HG03064 (cell line): ENCODE data around the gene NELL1.
"Not testable (repeated sequence)": the region's sequence is repeated elsewhere in the genome, so short reads cannot be mapped to it uniquely, and the experiment has no call there.

Source experiments
- ATAC-seq: cut with Tn5 transposase; IDR thresholded peaks from one replicate; pipeline ENCODE4 v1.9.1; 2021; ENCODE audit warnings: low read depth; ENCODE audit not compliant: unreplicated experiment

NELL1 gene

DNA sequence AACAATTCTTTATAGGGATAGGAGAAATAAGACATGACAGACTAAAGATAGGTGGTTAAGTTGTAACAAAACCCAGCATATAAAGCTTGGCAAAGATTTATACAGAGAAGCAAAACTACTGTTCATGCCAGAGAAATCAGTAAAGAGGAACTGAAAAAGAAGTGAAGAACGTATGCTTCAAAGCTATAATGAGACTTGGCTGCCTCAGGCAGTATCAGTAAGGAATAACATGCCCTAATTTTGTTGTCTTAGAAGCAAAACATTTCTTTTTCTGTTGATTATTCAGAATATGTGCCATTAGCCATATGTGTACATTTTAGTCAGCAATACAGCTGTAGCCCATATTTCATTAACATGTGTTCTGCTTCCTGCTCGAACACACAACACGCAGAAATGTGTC lies 403.2 kb downstream of the NELL1 start:
- no peak for ATAC-seq

DNA sequence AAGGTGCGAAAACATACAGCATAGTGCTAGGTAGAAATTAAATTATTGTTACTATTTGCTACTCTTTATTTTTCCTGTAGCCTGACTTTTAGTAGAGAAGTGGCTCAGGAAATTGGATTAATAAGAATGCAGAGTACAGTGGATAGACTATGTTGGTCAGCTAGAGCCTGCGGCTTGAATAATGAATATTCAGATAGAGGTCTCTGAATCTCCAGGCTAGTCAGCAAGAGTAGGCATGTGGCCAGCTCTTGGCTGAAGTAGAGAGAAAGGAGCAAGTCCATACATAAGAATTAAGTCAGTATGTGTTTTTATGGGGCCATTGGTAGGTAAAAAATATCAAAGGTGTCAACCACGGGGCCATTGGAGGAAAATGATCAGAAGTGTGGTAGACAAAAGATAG lies 413.5 kb downstream of the NELL1 start:
- no peak for ATAC-seq

DNA sequence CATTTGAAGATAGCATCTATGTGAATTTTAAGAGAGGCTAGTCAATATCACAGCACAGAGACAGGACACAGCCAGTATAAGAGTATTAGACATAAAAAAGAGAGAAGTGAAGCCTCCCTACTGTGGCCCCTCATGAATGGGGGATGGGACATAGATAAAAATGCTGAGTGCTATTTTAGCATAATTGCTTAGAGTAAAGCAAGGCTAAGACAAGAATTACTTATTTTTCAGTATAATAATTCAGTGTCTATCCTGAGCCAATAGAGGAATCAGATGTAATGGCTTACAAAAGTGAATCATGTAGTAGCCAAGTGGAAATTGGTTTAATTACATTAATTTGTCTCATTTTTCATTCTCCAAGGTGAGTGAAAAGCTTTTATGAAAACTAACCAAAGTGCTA lies 419.5 kb downstream of the NELL1 start:
- ATAC-seq = no peak

DNA sequence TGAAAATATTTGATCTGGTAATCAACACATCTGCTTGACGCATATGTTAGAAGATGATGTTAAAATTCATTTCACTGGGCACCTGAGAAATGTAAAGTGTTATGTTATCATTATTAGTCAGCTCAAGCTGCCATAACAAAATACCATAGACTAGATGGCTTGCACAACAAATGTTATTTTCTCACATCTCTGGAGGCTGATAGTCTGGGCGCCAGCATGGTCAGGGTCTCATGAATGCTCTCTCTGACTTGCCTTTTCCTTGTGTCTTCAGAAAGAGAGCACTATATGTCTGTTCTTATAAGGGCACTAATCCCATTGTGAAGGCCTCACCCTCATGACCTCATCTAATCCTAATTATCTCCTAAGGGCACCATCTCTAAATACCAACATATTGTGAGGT lies 435.3 kb downstream of the NELL1 start:
- ATAC-seq = no peak

DNA sequence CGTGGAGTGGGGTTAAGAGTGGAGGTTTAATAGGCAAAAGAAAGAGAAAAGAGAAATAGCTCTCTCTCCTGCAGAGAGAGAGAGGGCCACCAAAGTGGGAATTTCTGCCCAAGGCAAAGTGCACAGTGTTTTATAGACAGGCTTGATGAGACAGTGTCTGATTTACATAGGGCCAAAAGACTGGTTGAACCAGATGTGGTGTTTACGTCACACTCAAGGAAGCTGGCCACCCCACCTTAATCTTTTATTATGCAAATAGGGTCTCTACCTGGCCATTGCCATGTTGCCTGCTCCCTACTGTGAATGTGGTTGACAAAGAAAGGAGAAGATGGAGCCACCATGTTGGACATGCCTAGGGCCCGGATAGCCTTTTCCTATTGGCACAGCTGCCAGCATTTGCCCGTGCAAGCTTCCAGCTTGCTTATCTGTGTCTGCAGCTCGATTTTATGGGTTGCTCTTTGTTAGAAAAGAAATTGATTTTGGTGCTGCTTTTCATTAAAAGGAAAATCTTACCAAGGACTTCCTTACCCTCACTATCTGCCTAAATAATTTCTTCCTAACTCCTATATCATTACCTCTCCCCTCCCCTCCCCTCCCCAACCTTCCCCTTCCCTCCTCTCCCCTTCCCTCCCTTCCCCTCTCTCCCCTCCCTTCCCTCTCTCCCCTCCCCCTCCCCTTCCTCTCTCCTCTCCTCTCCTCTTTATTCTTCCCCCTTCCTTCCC lies 436.0 kb downstream of the NELL1 start:
- no peak for ATAC-seq

DNA sequence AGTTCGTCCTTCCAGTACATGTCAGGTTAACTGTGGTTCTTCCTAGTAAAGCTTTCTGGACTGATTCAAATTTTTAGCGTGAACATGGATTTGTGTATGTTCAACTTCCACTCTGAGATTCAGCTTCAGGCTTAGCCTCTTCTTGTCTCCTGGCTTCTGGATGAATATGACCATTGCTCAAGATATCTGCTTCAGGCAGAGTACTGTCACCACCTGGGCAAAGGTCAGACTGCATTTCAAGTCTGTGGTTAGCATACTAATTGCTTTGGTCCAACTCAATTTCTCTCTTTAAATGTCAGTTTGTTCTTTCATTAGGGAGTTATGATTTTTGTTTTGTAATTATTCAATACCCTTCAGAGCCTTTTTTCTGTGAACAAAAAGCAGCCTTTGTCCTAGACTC lies 440.0 kb downstream of the NELL1 start:
- no peak for ATAC-seq

DNA sequence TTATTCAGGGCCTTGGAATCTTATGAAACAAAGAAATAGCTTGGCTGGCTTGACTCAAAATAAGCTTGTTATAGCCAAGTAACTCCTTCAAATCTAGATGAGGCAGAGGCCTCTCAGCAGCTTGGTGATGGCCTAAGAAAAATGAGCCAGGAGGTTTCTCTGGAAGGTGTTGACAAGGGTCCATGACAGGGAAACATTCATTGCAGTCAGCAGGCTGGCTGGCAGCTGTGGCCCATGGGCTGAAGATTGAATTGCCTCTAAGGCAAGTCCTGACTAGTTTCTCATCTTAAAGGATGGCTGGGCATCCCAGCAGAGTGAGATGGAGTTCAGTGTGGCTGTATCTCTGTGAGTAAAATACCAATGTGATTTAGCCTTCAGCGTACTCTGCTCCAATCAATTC lies 441.0 kb downstream of the NELL1 start:
- no peak for ATAC-seq

DNA sequence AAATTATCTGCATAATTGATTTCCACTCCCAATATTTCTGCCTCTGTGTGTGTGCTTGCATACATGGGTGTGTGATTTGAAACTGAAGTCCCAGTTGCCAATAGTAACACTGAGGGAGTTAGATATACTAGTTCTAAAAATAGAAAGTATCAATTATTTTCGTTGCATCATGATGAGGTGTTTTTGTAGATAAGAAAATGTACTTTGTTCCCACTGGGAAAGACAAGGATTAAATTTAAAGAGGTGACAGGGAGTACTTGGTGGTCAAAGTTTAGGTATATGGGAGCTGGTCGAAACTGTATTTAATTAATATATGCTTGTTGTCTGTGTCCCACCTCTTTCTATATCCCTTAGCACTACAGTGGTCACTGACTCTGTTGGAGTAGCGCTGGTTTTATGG lies 444.5 kb downstream of the NELL1 start:
- no peak for ATAC-seq

DNA sequence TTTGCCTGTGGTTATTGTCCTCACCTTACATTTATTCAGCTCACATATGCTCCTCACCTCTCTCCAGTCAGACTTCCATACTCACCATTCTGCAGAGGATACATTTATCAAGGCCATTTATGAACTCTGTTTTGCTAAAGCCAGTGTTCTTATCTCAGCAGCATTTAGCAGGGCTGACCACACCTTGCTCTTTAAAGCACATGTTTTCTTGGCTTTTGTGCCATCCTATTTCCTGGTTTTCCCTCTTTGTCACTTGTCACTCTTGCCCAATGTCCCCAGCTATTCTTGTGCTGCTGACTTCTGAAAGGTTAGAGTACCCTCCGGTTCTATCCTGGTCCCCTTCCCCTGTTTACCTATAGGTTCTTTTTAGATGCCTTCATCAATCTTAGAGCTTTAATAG lies 446.6 kb downstream of the NELL1 start:
- ATAC-seq = no peak

DNA sequence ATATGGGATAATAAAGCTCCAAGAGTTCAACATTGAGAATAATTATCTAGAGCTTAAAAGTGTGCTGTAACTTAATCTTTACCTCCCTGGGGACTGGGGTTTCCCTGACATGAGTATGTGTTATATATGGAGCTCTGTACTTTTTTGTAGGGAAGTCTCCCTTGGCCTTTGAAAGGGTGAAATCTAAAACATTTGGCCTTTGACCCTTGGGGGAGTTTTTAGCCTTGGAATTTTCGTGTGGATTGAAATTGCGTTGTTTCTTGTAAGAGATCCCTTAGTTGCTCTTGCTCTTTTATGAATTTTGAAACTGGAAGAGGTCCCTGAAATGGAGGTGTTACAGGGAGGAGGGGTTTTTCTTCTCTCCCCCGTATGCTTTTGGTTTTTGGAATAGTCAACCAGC lies 450.0 kb downstream of the NELL1 start:
- no peak for ATAC-seq

DNA sequence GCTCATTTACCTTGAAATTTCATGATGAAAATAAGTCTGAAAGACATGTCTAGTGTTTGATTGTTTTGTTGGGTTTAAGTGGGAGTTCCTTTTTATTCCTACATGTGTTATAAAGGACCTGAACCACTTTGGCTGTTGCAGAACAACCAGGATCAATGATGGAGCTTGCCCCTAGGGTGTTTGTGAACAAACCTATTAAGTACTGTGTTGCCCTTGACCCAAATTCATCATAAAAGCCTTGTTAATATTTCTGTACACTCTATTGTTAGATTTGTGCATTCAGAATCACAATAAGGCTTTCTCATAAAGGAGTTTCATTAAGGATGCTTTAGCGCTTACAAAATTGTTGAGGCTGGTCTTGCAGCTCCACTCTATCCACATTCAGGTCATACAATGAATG lies 452.6 kb downstream of the NELL1 start:
- ATAC-seq = no peak

DNA sequence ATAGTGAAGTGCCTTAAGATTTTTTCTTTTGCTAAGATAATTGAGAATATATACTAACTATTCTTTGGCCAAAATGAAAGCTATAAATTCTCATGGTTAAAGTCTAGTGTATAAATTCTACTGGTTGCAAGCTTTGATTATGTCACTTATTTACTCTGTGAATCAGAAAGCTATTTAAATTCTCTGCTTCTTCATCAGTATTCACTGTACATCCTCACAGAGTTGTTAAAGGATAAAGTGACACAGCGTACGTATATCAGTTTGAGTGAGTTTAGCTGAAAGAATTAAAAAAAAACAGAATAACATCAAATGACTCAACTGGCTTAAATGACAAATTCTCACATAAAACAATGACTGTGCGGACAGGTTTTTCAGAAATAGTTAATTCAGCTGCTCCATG lies 453.1 kb downstream of the NELL1 start:
- no peak for ATAC-seq

DNA sequence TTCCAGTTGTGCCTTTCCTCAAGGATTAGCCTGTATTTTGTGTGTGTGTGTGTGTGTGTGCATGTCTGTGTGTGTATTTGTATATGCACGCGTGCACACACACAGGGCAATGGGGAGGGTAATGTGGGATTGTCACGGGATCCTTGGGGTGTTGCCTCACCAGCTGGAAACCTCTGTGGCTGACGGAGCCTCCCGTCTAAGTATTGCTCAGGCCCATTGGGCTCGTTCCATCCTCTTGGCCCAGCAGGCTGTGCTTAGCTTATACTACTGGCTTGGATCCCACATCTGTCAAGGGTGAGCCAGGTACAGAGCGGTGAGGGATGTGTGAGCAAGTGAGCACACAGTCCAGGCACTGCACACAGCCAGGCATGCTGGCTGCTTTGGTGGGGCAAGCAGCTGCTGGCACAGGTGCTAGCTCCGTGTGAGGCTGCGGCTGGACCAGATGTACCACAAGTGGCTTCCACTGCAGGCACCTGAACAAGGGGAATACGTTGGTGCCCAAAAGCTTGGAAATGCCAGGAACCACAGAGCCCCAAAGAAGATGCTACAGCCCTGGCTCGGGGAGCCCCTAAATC lies 462.8 kb downstream of the NELL1 start:
- no peak for ATAC-seq

DNA sequence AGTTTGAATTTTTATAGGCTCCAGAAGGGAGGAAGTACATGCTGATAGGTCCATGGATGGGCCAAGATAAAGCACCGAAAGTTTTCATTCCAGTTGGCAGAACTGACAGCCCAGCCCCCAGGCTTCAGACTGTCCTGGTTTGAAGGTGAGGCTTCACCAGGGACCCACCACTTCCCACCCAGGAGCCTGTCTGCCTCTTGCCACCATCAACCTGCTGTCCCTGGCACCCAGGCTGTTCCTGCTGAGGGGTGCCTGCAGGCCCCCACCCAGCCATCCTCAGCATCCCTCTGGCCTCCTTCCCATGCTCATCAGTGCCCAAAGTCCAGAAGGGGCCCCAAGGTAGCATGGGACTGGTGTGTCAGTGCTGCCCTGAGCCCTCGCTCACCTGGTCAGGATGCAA lies 463.9 kb downstream of the NELL1 start:
- ATAC-seq = no peak

DNA sequence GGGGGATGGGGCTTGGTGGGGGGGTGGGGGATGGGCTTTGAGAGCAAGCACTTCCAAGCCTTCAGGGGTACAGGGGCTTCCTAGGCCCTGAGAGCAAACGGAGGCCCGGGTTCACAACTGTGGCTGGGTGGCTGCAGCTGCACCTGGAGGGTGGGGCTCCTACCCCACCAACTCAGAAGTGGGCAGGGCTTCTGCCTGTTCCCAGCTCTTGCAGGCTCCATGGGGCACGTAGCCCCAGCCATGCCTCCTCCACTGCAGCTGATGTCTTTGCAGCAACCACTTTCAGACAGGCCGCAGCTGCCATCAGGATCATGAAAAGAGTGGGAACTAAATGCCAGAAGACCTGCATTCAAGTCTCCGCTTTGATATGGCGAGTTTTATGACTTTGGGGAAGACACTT lies 464.3 kb downstream of the NELL1 start:
- no peak for ATAC-seq

DNA sequence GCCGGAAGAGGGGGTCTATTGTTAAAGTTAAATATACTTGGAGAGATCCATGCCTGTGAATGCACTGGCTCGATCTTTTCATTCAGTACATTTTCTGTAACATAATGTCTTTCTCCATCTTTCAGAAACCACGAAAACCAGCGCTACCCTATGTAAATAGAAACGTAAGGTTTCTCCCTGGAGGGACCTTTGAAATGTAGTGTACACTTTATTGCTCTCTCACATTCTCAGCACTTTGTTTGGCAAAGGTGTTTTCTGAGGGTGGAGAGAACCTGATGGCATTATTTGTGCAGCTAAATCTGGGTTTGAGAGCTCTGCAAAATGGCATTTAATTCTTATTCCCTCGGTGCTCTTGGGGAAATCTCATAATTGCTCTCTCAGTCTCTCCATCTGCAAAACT lies 468.4 kb downstream of the NELL1 start:
- no peak for ATAC-seq

DNA sequence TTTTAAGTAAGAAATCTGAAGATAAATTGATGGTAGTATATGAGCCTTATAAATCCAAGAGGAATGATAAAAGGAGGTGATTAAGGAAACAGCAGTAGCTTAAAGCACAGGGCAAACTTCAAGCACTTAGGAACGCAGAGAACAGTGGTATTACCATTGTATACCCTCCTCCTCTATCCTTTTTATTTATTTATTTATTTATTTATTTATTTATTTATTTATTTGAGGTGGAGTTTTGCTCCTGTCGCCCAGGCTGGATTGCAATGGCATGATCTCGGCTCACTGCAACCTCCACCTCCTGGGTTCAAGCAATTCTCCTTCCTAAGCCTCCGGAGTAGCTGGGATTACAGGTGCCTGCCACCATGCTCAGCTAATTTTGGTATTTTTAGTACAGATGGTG lies 472.2 kb downstream of the NELL1 start:
- not testable (repeated sequence) for ATAC-seq

DNA sequence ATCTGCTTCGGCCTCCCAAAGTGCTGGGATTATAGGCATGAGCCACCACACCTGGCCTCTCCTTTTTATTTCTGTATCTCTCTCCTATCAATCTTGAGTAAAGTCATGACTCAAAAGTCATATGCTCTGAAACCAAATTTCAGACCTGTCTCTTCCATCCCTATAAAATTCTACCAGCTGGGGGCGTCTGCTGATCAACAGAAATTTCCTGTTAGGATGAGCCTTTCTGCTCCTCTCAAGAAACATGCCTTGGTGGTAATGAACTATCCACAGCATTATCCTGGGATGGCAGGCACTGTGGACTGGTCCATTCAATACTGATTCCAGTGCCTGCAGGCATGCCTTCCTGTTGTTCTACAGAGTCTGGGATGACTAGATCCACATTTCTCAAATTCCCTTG lies 472.6 kb downstream of the NELL1 start:
- ATAC-seq = no peak

DNA sequence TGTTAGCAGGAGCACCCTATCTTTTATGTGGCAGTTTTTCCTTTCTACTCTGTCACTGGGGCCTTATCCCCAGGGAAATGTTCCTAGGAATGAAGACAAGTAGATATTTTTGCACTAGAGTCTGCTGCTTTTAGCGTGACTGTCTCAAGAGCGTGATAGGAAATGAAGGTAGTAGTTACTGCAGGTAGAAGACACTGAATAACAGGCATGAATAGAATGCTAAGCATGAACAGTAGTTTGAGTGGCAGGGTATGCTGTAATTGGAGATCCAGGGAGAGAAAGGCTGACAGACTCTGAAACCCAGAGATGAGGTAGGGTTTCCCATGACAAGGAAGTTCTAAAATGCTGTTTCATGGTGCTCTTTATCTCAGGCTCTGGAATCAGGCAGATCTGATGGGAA lies 475.1 kb downstream of the NELL1 start:
- no peak for ATAC-seq

DNA sequence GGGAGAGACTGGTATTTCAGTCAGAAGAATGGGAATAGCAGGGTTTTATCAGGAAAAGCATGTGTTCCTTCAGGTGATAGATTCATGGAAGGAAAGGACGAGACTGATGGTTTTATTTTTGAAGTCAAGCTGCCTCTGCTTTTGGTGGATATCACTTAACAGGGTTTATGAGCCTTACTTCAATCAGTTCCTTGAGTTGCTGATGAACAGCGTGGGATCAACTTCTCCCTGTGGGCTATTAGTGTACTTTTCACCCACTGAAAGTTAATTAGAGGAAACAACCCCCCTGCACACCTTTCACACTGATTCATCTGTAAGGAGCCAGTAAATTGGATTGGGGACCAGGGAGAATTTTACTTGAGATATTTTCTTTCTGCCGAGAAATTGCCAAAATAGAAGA lies 479.0 kb downstream of the NELL1 start:
- no peak for ATAC-seq

DNA sequence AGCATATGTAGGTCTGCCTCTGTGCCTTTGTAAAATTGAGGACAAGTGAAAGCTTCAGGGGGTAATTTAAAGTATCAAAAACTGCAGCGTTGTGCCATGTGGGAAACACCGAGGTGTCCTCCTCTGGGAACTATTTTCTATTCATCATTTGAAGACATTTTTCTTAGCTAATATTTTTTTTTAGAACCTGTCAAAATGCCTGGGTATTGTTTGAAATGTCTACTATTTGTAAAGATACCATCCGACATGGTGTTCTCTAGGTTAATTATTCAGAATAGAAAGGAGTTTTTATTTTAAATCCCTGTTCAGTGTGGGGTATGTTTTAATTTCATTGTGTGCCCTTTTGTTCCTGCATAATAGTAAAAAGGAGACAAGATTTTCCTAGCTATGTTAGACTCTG lies 490.8 kb downstream of the NELL1 start:
- no peak for ATAC-seq

DNA sequence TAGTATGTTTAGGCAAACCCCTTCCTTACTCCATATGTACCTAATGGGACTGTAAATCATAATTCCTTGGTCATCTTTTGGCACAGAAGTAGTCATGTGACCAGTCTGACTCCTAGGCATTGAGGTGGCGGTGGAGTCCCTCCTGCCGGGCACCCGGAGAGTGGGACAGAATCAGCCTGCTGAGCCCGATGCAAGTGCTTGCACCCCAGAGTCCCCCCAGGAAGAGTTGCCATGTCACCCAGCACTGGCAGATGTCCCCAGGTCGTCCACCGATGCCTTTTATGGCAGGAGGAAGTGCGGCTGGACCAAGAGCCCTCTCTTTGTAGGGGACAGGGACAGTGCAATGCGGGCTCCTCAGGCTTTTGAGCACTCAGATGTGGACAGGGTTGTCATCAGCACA lies 500.3 kb downstream of the NELL1 start:
- no peak for ATAC-seq

DNA sequence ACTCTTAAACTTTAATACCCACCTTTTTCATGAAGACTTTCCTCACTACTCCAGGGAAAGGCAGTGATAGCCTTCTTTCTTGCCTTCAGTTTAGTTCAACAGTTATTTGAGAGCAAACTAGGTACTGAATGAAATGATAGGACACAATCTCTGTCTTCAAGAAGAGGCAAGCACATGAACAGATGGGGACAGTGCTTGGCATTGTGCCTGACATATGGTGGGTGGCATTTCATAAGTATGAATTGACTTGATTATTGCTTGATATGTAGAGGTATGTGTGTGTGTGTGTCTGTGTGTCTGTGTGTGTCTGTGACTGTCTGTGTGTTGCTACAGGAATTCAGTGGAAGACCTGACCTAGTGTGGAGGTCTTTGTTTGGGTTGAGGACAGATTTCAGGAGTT lies 504.1 kb downstream of the NELL1 start:
- no peak for ATAC-seq
